AG09309 (cell line): ENCODE results near the gene XIST.
"Not testable (repeated sequence)": the region's sequence is repeated elsewhere in the genome, so short reads cannot be mapped to it uniquely, and the experiment has no call there.

Source experiments
- DNase-seq: peaks from one replicate; pipeline ENCODE4 v3.0.0-alpha.2; 2010; ENCODE audit warnings: low read depth
- H3K4me3 ChIP-seq: 2 replicates; pipeline ENCODE4 v1.5.1; 2011; ENCODE audit warnings: mild to moderate bottlenecking, low read depth, low read length, moderate library complexity; ENCODE audit not compliant: control insufficient read depth
- TF ChIP-seq, protein P1 (sequence below): IDR thresholded peaks from 2 replicates; pipeline ENCODE4 v1.5.1; 2011; ENCODE audit warnings: mild to moderate bottlenecking, low read depth, low read length, inconsistent platforms; ENCODE audit not compliant: insufficient read depth, control insufficient read depth; ENCODE audit errors: missing control alignments

Gene XIST

DNA sequence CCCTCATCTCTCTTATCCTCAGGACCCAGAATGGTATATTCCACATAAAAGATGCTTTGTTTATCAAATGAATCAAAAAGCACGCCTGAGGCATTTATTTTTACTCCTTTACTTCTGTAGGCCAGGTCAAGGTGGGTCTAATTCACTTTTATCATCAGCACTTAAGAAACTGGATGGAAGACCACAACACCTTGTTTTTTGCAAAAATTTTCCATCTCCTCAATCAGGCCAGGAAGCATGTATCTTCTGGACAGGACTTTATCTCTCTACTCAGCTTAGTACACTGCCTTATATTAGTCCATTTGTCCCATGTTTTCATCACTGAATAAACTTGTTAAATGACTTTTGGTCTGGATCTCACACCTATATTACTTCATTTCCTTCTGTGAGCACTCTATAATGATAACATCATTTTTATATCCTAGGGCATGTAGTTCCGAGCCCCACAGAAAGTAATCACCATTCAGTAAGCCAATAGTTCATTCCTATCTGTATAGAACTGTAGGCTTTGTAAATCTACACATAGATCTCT lies 29.0 kb downstream of the XIST start:
- H3K4me3 ChIP-seq = no peak overlapping the region
- TF ChIP-seq, protein P1, sequence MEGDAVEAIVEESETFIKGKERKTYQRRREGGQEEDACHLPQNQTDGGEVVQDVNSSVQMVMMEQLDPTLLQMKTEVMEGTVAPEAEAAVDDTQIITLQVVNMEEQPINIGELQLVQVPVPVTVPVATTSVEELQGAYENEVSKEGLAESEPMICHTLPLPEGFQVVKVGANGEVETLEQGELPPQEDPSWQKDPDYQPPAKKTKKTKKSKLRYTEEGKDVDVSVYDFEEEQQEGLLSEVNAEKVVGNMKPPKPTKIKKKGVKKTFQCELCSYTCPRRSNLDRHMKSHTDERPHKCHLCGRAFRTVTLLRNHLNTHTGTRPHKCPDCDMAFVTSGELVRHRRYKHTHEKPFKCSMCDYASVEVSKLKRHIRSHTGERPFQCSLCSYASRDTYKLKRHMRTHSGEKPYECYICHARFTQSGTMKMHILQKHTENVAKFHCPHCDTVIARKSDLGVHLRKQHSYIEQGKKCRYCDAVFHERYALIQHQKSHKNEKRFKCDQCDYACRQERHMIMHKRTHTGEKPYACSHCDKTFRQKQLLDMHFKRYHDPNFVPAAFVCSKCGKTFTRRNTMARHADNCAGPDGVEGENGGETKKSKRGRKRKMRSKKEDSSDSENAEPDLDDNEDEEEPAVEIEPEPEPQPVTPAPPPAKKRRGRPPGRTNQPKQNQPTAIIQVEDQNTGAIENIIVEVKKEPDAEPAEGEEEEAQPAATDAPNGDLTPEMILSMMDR = no peak
- DNase-seq = no peak

DNA sequence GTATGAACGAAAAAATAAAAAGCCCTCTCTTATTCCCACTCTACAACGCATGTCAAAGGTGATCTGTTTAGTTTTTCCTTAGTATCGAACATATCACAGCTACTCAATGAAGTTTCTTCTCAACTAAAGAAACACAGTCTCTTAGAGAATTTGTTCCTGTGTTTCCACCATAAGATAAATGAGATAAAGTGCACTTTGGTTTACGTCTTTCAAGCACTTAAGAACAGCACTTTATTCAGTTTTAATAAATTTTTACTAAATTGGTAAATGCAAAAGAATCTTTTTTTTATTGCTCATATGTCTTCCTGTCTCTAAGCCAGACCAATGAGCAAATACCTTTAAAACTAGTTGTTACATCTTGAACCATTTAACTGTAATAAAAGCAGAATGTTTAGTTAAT lies 29.7 kb downstream of the XIST start:
- no peak overlapping the region for H3K4me3 ChIP-seq
- DNase-seq = no peak
- TF ChIP-seq, protein P1 = no peak

DNA sequence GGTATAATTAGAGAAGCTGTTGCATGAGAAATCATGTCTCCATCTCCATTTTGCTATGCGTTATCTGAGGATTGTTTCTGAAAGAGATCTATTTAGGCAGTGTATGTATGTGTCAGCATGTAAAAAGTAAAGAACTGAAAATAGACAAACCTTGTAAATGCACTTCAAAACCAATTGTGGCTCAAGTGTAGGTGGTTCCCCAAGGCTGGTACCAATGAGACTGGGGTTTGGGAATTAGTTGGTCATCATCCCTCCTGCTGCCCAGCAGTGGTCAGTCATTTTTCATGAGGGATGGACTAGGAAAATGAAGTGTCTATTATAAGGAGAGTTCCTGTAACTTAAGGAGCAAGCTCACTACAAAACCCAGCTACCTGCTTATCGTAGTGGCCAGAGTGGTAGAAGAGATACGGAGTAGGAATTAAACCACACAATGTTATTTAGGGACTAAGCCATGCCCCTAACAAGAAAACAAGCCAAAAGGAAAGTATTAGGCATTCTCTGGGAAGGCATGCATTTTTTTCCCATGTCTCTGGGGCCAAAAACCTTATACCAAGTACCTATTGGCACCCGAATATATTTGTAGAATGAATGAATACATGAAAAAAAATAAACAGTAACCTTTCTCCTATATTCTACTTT lies 30.5 kb downstream of the XIST start:
- no peak for DNase-seq
- no peak overlapping the region for H3K4me3 ChIP-seq
- TF ChIP-seq, protein P1 = no peak

DNA sequence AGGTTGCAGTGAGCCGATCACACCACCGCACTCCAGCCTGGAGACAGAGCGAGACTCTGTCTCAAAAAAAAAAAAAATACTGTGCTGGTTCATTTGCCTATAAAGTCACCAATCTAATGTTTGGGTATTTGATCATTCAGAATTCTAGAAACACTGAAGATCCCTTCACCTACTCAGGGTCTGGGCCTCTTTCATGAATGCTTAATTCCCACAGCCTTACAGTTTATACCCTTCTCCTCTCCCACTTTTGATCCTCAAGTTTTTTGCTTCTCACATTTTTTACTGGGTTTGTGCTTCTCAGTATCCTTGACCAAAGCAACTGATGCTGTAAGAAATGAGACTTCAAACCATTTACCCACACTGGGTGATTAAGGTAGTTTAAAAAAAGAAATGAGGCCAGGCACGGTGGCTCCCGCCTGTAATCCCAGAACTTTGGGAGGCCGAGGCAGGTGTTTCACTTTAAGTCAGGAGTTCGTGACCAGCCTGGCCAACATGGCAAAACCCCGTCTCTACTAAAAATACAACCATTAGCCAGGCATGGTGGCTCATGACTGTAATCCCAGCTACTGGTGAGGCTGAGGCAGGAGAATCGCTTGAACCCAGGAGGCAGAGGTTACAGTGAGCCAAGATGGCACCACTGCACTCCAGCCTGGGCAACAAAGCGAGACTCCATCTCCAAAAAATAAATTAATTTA lies 32.5 kb downstream of the XIST start:
- DNase-seq, H3K4me3 ChIP-seq: not testable (repeated sequence)

DNA sequence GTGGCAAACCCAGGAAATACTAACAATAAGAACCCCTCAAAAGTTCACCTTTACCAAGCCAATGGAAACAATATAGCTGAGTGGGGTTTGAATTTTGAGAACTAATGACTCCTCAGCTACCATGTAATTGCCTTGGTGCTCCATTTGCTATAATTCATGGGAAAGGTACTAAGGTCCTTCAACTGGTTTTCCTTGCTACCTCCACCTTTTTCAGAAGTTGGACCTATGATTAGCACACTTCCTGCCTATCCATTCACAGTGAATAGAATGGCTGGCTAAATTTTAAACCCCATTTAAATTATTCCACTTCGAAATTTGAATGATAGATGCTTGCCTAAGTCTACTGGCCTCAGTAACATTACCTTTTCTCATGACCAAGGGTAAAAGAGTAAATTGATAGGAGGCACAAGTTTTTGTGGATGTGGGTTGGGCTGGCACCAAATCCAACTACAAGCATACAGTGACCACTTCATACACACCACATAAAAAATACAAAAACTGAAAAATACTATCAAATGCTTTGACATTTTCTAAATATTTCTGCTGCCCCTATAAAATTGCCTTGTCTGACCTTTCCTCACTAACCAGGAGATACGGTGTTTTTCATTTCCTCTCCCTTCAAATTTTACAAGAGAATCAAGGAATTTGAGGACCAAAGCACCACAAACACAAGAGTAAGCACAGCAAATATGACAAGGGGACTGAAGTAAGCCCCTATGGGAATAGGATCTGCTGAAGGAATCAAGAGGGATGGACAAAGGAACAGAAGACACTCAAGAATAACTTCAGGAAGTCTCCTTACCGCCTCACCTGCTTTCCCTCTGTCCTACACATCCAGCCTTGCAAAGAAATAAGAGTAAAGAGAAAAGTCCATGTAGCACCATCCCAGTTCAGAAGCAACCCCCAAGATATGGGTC lies 34.1 kb downstream of the XIST start:
- DNase-seq = no peak
- TF ChIP-seq, protein P1 = no peak
- H3K4me3 ChIP-seq = no peak overlapping the region

DNA sequence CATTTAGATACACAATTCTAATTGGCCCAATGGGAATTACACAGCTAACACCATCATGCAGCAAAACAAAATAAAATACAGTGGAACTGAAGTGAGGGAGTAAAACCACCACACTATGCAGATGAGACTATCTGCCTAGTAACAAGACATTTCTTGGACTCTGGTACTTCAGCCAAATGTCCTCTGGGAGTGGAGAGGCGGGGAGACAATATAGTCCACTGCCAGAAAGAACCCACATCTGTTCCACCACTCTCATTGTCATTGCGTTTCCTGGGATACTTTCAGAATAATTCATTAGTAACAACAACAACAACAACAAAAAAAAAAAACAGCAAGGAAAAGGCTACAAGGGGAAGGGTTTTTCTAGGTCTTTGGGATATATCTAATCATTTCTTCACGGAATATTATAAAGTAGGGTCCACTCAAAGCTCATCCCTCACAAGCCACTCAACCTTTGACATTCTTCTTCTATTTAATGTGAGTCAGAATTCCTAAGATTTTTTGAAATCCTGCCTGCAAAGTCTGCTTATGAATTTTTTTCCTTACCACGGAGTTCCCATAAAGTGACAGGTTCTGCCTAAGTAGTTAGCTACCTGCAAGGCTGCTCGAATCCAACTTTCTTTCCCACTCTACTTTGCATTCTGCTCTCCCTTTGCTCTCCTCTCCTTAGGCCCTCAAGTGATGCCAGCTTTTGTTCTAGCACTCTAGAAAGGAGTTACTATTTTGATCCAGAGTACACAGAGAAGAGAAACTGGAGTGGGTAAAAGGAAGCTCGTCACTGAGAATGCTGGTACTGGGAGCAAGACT lies 34.9 kb downstream of the XIST start:
- H3K4me3 ChIP-seq = no peak overlapping the region
- no peak for DNase-seq
- TF ChIP-seq, protein P1 = no peak
